Right forelimb (tissue), 1 donor: ENCODE data around the gene EIF2D.
A peak's percentile ranks its signal among the peaks of the same experiment; 100 is the strongest.
"Not testable (repeated sequence)": the region's sequence is repeated elsewhere in the genome, so short reads cannot be mapped to it uniquely, and the experiment has no call there.

ENCODE experiments used
- DNase-seq: peaks from one replicate; pipeline ENCODE4 v3.0.0-alpha.2; 2018

Gene EIF2D, protein sequence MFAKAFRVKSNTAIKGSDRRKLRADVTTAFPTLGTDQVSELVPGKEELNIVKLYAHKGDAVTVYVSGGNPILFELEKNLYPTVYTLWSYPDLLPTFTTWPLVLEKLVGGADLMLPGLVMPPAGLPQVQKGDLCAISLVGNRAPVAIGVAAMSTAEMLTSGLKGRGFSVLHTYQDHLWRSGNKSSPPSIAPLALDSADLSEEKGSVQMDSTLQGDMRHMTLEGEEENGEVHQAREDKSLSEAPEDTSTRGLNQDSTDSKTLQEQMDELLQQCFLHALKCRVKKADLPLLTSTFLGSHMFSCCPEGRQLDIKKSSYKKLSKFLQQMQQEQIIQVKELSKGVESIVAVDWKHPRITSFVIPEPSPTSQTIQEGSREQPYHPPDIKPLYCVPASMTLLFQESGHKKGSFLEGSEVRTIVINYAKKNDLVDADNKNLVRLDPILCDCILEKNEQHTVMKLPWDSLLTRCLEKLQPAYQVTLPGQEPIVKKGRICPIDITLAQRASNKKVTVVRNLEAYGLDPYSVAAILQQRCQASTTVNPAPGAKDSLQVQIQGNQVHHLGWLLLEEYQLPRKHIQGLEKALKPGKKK

GRCh38 chr1:206612129-206612876 lies at the start of gene EIF2D:
Gene EIF2D (minus strand): TSS chr1:206612465. CDS start chr1:206612342, 123 bp downstream.
- peak; percentile 98 for DNase-seq

- DNase-seq, result no peak
Observed at GRCh38 chr1:206661161-206661820, 49.0 kb upstream of the EIF2D start.

- no peak for DNase-seq
Observed at GRCh38 chr1:206660136-206660535, 47.9 kb upstream of the EIF2D start.

DNA sequence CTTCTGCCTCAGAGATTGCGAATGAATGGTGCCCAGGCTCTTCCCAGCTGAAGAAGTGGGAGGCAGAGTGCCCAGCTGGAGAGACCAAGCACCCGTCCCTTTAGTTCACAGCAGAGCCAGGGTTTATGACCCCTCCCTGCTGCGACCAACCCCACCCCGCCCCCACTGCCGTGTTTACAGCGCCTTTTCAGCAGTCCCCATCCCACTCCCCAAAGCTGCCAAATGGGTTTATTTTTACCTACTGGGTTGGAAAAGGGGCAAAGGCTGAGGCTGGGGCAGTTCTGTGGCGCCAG lies 46.7 kb upstream of the EIF2D start:
- DNase-seq, result no peak

- peak; percentile 65 for DNase-seq
Observed at GRCh38 chr1:206658264-206658980, 46.2 kb upstream of the EIF2D start.

- DNase-seq, result no peak
Observed at GRCh38 chr1:206657751-206658150, 45.5 kb upstream of the EIF2D start.

DNA sequence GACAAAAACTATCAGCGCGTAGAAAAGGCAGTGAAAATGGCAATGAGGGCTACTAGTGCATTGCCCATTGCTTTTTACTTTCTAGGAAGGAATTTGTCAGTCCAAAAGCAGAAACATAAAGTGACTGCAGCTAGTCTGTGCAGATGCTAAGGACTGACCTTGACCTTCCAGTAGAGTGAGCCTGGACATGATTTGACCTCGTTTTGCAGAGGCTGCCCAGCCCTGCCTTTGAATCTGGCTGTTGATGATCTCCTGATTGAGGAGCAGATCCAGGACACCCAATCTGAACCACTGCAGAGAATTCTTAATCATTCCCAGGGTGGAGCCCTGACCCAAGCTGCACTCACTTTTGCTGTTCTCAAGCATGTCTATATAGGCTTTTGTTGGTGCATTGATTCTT lies 44.7 kb upstream of the EIF2D start:
- no peak for DNase-seq

DNA sequence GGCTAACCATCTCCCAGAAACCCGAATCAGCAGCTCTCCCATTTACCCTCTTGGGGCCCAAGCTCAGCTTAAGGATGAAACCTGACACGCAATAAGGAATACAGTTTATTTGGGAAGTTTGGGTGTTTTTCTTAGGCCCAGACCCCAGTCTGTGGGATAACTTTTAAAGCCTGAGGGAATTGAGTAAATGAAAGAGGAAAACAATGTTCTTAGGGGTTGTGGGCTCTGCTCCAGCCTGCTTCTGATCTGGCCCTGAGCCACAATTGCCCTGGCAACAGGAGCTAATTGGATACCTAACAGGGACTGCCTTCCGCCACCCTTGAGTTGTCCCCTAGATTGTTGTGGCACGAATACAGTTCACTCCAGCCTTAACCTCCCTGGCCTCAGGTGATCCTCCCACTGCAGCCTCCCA lies 43.2 kb upstream of the EIF2D start:
- DNase-seq, result no peak

DNA sequence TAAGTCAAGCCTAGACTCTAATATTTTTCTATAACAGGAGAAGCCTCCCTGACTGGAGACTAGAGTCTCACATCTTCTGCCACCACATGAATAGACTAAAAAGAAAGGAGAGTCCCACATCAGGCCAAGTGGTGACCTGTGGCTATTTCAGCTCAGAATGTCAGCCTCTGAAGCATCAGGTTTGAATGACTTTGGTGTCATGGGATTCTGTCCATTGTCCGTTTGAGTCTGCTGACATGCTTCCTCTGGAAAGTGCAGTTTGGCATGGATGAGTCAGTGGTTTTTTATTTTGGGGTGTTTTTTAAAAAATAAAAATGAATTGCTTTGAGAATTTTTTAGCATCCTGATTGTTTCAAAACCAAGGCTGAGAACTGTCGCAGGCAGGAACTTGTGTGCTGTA lies 42.6 kb upstream of the EIF2D start:
- no peak for DNase-seq

- DNase-seq, result no peak
Observed at GRCh38 chr1:206653715-206654459, 41.6 kb upstream of the EIF2D start.

- DNase-seq, result no peak
Observed at GRCh38 chr1:206651958-206652890, 40.0 kb upstream of the EIF2D start.

- DNase-seq, result no peak
Observed at GRCh38 chr1:206651014-206651413, 38.7 kb upstream of the EIF2D start.

DNA sequence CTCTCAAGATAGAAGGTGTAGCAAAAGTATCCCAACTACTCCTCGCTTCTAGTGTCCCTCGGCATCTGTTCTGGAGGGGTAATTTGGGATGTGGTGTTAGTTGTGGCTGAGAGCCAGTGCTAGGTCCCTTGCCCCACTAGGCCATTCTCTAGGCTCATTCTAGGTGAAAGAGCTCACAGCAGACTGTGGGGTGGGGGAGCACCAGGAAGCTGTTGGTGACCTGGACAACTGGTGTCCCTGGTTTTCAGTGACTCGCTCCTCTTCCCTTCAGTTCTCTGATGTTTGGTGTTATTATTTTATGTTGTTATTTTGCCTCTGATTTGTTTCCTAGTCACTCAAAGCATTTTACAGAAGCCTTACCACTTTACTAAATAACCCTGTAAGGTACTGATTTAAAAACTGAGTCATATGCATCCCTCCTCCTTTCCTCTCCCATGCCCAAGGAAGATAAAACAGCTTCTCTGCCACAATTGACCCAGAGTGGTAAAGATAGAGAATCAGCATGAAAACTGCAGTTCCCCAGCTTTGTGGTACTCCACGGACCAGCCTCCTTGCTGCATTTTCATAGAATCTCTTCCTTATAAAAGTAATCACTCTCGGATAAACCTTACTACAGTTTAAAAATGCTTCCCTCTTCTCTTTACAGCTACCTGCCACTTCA lies 37.1 kb upstream of the EIF2D start:
- no peak for DNase-seq

DNA sequence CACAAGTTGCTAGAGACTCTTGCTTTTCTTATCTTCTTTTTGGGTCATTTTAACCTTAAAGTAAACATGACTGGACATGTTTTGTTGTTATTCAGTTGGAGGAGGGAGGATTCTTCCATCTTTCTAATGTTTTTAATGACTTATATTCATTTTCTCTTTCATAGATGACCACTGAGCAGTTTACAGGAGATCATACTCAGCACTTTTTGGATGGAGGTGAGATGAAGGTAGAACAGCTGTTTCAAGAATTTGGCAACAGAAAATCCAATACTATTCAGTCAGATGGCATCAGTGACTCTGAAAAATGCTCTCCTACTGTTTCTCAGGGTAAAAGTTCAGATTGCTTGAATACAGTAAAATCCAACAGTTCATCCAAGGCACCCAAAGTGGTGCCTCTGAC lies 35.0 kb upstream of the EIF2D start:
- DNase-seq, result no peak

- no peak for DNase-seq
Observed at GRCh38 chr1:206646504-206646903, 34.2 kb upstream of the EIF2D start.

GRCh38 chr1:206643118-206643698 lies 30.9 kb upstream of the EIF2D start:
- DNase-seq, result no peak

- DNase-seq, result not testable (repeated sequence)
Observed at GRCh38 chr1:206642074-206642473, 29.8 kb upstream of the EIF2D start.

DNA sequence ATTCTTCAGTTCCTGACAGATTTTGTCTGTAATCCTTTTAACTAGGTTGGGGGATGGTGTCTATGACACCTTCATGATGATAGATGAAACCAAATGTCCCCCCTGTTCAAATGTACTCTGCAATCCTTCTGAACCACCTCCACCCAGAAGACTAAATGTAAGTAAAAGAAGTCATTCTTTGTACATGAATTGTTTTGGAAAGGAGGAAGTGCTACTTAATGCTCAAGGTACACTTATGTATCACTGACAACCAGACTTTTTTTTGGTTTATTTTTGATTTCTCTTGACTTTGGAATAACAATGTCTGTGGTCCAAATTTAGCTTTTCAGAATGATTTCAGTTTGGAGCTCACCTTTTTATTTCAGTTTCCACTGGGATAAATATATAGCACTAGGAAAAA lies 25.3 kb upstream of the EIF2D start:
- no peak for DNase-seq

- DNase-seq, result no peak
Observed at GRCh38 chr1:206636671-206637070, 24.4 kb upstream of the EIF2D start.

DNA sequence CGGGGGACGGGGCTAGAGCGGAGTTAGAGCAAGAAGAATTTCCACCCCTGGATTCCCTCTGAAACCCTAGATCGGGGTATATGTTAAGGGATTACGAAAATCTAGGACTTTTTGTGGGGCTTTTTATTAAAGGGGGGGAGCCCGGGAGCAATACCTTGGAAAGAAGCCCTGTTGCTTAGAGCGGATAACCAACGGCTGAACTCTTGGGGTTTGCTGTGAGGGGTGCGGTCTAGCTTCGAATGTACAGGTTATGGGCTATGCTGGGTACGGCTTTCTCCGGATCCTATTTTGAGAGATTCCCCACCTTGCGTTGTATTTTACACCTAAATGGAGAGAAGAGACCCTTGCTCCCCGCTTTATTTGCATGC lies 23.7 kb upstream of the EIF2D start:
- DNase-seq, result no peak
